A673 (cell line): ENCODE measurements around the gene TBX21. TPM values are rescaled to one million over a fixed set of nuclear protein-coding genes. Genes with fewer than 3 reads are reported as not detected.
A peak's percentile ranks its signal among the peaks of the same experiment; 100 is the strongest.

Experiments
- BruUV-seq: library from RNA; stranded (reverse); fragments of 400-500 nt; replicated peaks from 2 replicates; lab custom pipeline; 2021; lab: Mats Ljungman, UMichigan
- CTCF ChIA-PET: fragments of 300-600 bp; sonication (Branson Sonifier 250); formaldehyde crosslinking; loops from one replicate; lab custom pipeline; 2022; ENCODE audit warnings: antibody characterized with exemption; lab: Charles Lee
- POLR2A ChIA-PET: fragments of 300-600 bp; sonication (Branson Sonifier 250); formaldehyde crosslinking; loops from one replicate; lab custom pipeline; 2022; ENCODE audit warnings: antibody characterized with exemption; ENCODE audit not compliant: low non-redundant PET; lab: Charles Lee
- DNase-seq: peaks from one replicate; pipeline ENCODE4 v3.0.0-alpha.2; 2015; ENCODE audit warnings: low spot score
- H3K27ac ChIP-seq: fragments of 200-600 bp; sonication (generic); 2 replicates; pipeline ENCODE4 v1.5.1; 2016; ENCODE audit warnings: mixed run types, low read depth, mild to moderate bottlenecking, mixed read lengths, antibody characterized with exemption, low read length; ENCODE audit not compliant: poor library complexity, severe bottlenecking
- H3K27me3 ChIP-seq: fragments of 200-600 bp; sonication (generic); replicated peaks from 2 replicates; pipeline ENCODE4 v1.6.1; 2017; ENCODE audit warnings: mixed run types, low read depth, mild to moderate bottlenecking, mixed read lengths, antibody characterized with exemption, low read length; ENCODE audit not compliant: insufficient read depth, poor library complexity
- H3K36me3 ChIP-seq: fragments of 200-600 bp; sonication (generic); 2 replicates; pipeline ENCODE4 v1.6.1; 2016; ENCODE audit warnings: mixed run types, mild to moderate bottlenecking, mixed read lengths, antibody characterized with exemption, low read length; ENCODE audit not compliant: insufficient read depth, poor library complexity, severe bottlenecking
- H3K4me1 ChIP-seq: fragments of 200-600 bp; sonication (generic); 2 replicates; pipeline ENCODE4 v1.6.1; 2017; ENCODE audit warnings: mixed run types, mild to moderate bottlenecking, mixed read lengths, antibody characterized with exemption, low read length; ENCODE audit not compliant: insufficient read depth, poor library complexity, severe bottlenecking
- H3K4me3 ChIP-seq: fragments of 200-600 bp; sonication (generic); 2 replicates; pipeline ENCODE4 v1.5.1; 2016; ENCODE audit warnings: low read depth, mixed run types, mild to moderate bottlenecking, mixed read lengths, low read length; ENCODE audit not compliant: poor library complexity, severe bottlenecking
- H3K9me3 ChIP-seq: fragments of 200-600 bp; sonication (generic); 2 replicates; pipeline ENCODE4 v1.6.1; 2016; ENCODE audit warnings: mixed run types, low read depth, mild to moderate bottlenecking, mixed read lengths, antibody characterized with exemption, low read length; ENCODE audit not compliant: poor library complexity, severe bottlenecking
- EZH2 ChIP-seq: fragments of 200-600 bp; sonication (generic); IDR thresholded peaks from 2 replicates; pipeline ENCODE4 v1.6.1; 2017; ENCODE audit warnings: borderline replicate concordance, low read depth, mild to moderate bottlenecking, mixed read lengths, antibody characterized with exemption, low read length; ENCODE audit not compliant: poor library complexity, severe bottlenecking
- intact Hi-C: fragments of 100-400 bp; cut with micrococcal nuclease; formaldehyde crosslinking; loops from one replicate; pipeline ENCODE4 v1.10.0; 2022; ENCODE audit not compliant: unreplicated experiment
- total RNA-seq: library from RNA; stranded (reverse); gene quantifications from 2 replicates; pipeline ENCODE4 v1.2.3, GENCODE V29; 2021
- TF ChIP-seq, protein P1 (sequence below): fragments of 300-800, 200-600 bp; sonication (generic); conservative IDR thresholded peaks from 2 replicates; pipeline ENCODE4 v1.5.1; 2017; ENCODE audit warnings: low read depth, mild to moderate bottlenecking, antibody characterized with exemption, low read length, moderate library complexity, mixed read lengths

Gene TBX21
- total RNA-seq, 1 experiment from 2014 or later: not detected

DNA sequence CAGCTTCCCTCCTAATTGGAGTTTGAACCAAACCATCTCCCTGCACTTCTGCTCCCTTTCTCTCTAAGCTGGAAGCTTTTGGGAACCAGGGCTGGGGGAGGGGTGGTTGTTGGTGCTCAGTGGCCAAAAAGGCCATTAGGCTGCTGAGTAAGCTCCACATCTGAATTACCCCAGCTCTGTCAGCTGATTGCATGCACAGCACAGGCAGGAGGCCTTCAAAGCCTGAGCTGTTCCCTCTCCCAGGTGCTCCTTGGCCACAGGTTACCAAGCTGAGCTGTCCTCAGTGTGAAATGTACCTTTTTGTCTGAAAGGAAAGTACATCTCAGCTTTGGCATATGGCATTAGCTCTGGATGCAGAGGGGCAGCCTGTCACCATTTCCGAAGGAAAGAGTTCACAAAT, 45.3 kb upstream of the TBX21 start:
- POLR2A ChIA-PET: no interaction called here
- Histone ChIP-seq H3K4me3 (no peak overlapping the region), H3K4me1 (no peaks in the 10 kb centered on the region), H3K27ac (no peak overlapping the region), H3K36me3 (peaks cover 10% of the 10 kb centered on the region), H3K27me3 (no peaks in the 10 kb centered on the region), H3K9me3 (no peaks in the 10 kb centered on the region)
- no peak for TF ChIP-seq EZH2
- TF ChIP-seq, protein P1, sequence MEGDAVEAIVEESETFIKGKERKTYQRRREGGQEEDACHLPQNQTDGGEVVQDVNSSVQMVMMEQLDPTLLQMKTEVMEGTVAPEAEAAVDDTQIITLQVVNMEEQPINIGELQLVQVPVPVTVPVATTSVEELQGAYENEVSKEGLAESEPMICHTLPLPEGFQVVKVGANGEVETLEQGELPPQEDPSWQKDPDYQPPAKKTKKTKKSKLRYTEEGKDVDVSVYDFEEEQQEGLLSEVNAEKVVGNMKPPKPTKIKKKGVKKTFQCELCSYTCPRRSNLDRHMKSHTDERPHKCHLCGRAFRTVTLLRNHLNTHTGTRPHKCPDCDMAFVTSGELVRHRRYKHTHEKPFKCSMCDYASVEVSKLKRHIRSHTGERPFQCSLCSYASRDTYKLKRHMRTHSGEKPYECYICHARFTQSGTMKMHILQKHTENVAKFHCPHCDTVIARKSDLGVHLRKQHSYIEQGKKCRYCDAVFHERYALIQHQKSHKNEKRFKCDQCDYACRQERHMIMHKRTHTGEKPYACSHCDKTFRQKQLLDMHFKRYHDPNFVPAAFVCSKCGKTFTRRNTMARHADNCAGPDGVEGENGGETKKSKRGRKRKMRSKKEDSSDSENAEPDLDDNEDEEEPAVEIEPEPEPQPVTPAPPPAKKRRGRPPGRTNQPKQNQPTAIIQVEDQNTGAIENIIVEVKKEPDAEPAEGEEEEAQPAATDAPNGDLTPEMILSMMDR: no peak
- CTCF ChIA-PET: no interaction called here
- intact Hi-C loops: no loop called here
- BruUV-seq: no TSS peak
- DNase-seq: no peak

DNA sequence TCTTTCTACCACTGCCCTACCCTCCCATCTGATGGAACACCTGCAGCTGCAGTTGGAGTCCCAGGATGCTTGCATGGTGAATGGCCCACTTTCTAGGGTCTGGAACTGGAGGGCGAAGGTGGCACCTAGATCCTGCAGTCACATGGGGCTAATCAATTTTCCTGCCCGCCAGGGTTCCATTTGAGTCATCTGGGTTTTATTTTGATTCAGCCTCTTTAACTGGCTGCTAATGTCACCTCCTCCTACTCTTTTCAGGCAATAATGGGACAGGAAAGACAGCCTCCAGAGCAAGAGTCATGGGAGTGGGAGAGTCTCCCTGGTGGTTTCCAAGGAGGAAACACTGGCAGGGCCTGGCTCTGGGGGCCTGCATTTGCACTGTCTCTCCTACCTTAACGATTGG, 42.9 kb upstream of the TBX21 start:
- peaks cover 6% of the 10 kb centered on the region for H3K4me1 ChIP-seq
- no peak overlapping the region for H3K4me3 ChIP-seq
- no peaks in the 10 kb centered on the region for H3K36me3 ChIP-seq
- BruUV-seq: no TSS peak
- peak; percentile 44 for DNase-seq
- no peaks in the 10 kb centered on the region for H3K9me3 ChIP-seq
- H3K27me3 ChIP-seq: no peaks in the 10 kb centered on the region
- H3K27ac ChIP-seq: no peak overlapping the region
- ChIA-PET POLR2A (no interaction called here), CTCF (no interaction called here)
- no peak for TF ChIP-seq EZH2
- intact Hi-C loops: no loop called here

DNA sequence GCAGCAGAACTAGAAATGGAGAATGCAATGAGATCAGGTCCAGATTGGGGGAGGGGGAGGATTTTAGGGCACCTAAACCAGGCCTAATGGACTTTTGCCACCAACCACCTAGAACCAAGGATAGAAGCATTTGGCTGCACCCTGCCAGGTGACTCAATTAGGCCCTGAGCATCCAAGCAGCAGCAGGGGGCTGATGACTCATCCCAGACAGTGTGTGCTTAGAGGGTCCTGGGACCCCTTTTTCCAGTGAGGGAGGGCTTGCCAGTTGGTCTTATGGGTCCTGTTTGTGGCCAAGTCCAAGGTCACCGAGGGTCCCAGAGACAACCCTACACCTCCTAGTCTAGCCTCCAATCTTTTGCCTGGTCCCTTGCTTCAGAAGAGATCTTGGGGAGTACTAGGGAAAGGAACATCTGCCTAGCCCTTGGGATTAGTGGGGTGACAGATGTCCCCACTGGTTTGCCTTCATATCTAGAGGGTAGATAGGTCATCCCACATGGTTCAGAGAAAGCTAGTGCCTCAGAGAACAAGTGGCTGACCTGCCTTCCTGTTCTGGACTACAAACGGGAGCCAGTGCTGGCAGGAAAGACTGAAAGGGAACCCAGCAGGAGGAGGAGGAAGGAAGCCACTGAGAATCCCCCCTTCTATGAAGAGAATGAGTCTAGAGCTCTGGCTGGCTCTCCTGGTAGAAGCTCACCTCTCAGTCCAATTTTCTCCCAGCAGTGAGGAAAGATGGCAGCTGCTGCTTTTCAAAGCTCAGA, 40.7 kb upstream of the TBX21 start:
- no peak overlapping the region for H3K4me3 ChIP-seq
- no peak for DNase-seq
- CTCF ChIA-PET: no interaction called here
- H3K36me3 ChIP-seq: no peaks in the 10 kb centered on the region
- no TSS peak for BruUV-seq
- no peaks in the 10 kb centered on the region for H3K9me3 ChIP-seq
- POLR2A ChIA-PET: no interaction called here
- H3K4me1 ChIP-seq: peaks cover 6% of the 10 kb centered on the region
- intact Hi-C loops: no loop called here
- H3K27ac ChIP-seq: no peak overlapping the region
- TF ChIP-seq, protein P1: no peak
- no peak for TF ChIP-seq EZH2
- H3K27me3 ChIP-seq: no peaks in the 10 kb centered on the region
